Thoracic aorta (tissue), 2 donors: ENCODE measurements around the gene PCDHB8. TPM values are rescaled to one million over a fixed set of nuclear protein-coding genes. Genes with fewer than 3 reads are reported as not detected.
"Not testable (repeated sequence)": the region's sequence is repeated elsewhere in the genome, so short reads cannot be mapped to it uniquely, and the experiment has no call there.

ENCODE experiments used
- ATAC-seq: fragments of 150-250 bp; one replicate; pipeline ENCODE4 v1.8.0; 2017; ENCODE audit warnings: low read depth; ENCODE audit not compliant: insufficient number of reproducible peaks, low FRiP score
- DNase-seq: peaks from one replicate; pipeline ENCODE4 v3.0.0-alpha.2; 2020; ENCODE audit warnings: low spot score
- H3K27ac ChIP-seq, 2 donors: fragments of 200-600 bp; sonication (generic); 1 replicate in 1 of 2; 2 replicates in 1 of 2; pipeline ENCODE4 v1.5.1; 2016; ENCODE audit warnings: mild to moderate bottlenecking in 2 of 2, moderate library complexity in 2 of 2
- H3K27me3 ChIP-seq: fragments of 200-600 bp; sonication (generic); replicated peaks from 2 replicates; pipeline ENCODE4 v1.6.0; 2016; ENCODE audit warnings: mild to moderate bottlenecking; ENCODE audit not compliant: insufficient read depth
- H3K36me3 ChIP-seq: fragments of 200-600 bp; sonication (generic); one replicate; pipeline ENCODE4 v1.5.1; 2016
- H3K4me1 ChIP-seq, 2 donors: fragments of 200-600 bp; sonication (generic); 1 replicate in 1 of 2; 2 replicates in 1 of 2; pipeline versions ENCODE4 v1.5.1 to v1.6.0; 2016; ENCODE audit warnings: low read depth in 2 of 2, mild to moderate bottlenecking in 1 of 2; ENCODE audit not compliant: control insufficient read depth in 1 of 2
- H3K4me3 ChIP-seq: fragments of 200-600 bp; sonication (generic); 2 replicates; pipeline ENCODE4 v1.5.1; 2016; ENCODE audit warnings: mild to moderate bottlenecking
- H3K9me3 ChIP-seq: fragments of 200-600 bp; sonication (generic); 2 replicates; pipeline ENCODE4 v1.5.1; 2016
- CTCF ChIP-seq: fragments of 200-600 bp; sonication (generic); IDR thresholded peaks from one replicate; pipeline ENCODE4 v1.5.1; 2019; ENCODE audit warnings: antibody characterized with exemption
- total RNA-seq, 2 donors: library from RNA; depleted of rRNA; stranded (reverse); fragments of >200 nt; gene quantifications; one replicate each; pipeline versions ENCODE4 v1.1.0 to v1.2.3, GENCODE V29; 2016

Gene PCDHB8
- 1 to 10 TPM in 1 of 2 donors, under 1 TPM in 1; 0.95 to 1.7 TPM for total RNA-seq

GRCh38 chr5:141177577-141178191 lies at the start of gene PCDHB8:
Gene PCDHB8 (plus strand): TSS chr5:141177790. CDS start chr5:141178035, 245 bp downstream.
- not testable (repeated sequence) for H3K4me3 ChIP-seq, H3K4me1 ChIP-seq, H3K27me3 ChIP-seq, H3K27ac ChIP-seq, H3K36me3 ChIP-seq, DNase-seq, ATAC-seq
- peaks cover 51% of the 10 kb centered on the region for H3K9me3 ChIP-seq

GRCh38 chr5:141135030-141135717 lies 42.4 kb upstream of the PCDHB8 start, which contains the start of gene PCDHB5:
Gene PCDHB5 (plus strand): TSS chr5:141135206. CDS start chr5:141135435, 229 bp downstream.
- no peaks in the 10 kb centered on the region for H3K27me3 ChIP-seq
- H3K9me3 ChIP-seq = peaks cover 61% of the 10 kb centered on the region
- H3K27ac ChIP-seq = no peak within 1 kb of the TSS
- DNase-seq = no peak
- H3K4me3 ChIP-seq = peak within 1 kb of the TSS; percentile 55
- TF ChIP-seq CTCF = no peak
- no peaks in the 10 kb centered on the region for H3K4me1 ChIP-seq
- ATAC-seq = no peak
- H3K36me3 ChIP-seq = no peaks in the 10 kb centered on the region

DNA sequence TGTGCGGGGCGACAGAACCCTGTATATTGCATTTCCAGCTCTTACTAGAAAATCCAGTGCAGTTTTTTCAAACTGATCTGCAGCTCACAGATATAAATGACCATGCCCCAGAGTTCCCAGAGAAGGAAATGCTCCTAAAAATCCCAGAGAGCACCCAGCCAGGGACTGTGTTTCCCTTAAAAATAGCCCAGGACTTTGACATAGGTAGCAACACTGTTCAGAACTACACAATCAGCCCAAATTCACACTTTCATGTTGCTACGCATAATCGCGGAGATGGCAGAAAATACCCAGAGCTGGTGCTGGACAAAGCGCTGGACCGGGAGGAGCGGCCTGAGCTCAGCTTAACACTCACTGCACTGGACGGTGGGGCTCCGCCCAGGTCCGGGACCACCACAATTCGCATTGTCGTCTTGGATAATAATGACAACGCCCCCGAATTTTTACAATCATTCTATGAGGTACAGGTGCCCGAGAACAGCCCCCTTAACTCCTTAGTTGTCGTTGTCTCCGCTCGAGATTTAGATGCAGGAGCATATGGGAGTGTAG lies 41.8 kb upstream of the PCDHB8 start:
- DNase-seq (no peak), ATAC-seq (no peak)
- Histone ChIP-seq H3K27me3 (no peaks in the 10 kb centered on the region), H3K4me1 (no peaks in the 10 kb centered on the region), H3K4me3 (peak overlapping the region; percentile 55), H3K27ac (no peak overlapping the region), H3K9me3 (peaks cover 59% of the 10 kb centered on the region), H3K36me3 (no peaks in the 10 kb centered on the region)
- no peak for TF ChIP-seq CTCF

DNA sequence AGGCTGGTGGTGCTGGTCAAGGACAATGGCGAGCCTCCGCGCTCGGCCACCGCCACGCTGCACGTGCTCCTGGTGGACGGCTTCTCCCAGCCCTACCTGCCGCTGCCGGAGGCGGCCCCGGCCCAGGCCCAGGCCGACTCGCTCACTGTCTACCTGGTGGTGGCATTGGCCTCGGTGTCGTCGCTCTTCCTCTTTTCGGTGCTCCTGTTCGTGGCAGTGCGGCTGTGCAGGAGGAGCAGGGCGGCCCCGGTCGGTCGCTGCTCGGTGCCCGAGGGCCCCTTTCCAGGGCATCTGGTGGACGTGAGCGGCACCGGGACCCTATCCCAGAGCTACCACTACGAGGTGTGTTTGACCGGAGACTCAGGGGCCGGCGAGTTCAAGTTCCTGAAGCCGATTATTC lies 40.2 kb upstream of the PCDHB8 start:
- H3K9me3 ChIP-seq = peaks cover 57% of the 10 kb centered on the region
- DNase-seq, ATAC-seq, H3K27me3 ChIP-seq, H3K36me3 ChIP-seq, H3K4me3 ChIP-seq, H3K27ac ChIP-seq, H3K4me1 ChIP-seq: not testable (repeated sequence)

GRCh38 chr5:141149812-141150211 lies 27.8 kb upstream of the PCDHB8 start, which contains the start of gene PCDHB6:
Gene PCDHB6 (plus strand): TSS chr5:141150057. CDS start chr5:141150258, 201 bp downstream.
- H3K4me3 ChIP-seq = peak within 1 kb of the TSS; percentile 20
- no peaks in the 10 kb centered on the region for H3K4me1 ChIP-seq
- TF ChIP-seq CTCF = no peak
- no peaks in the 10 kb centered on the region for H3K27me3 ChIP-seq
- H3K36me3 ChIP-seq = no peaks in the 10 kb centered on the region
- no peak within 1 kb of the TSS for H3K27ac ChIP-seq
- no peak for DNase-seq
- peaks cover 58% of the 10 kb centered on the region for H3K9me3 ChIP-seq
- no peak for ATAC-seq
